ENCODE data around the gene NRARP. TPM values are rescaled to one million over a fixed set of nuclear protein-coding genes. Genes with fewer than 3 reads are reported as not detected.

The NRARP gene
- total RNA-seq, 3 donors from 2014 or later, result 2.1 to 6.9 (median 3.5) TPM

GRCh38 chr9:137326445-137327065 lies 24.5 kb upstream of the NRARP start:
- intact Hi-C loops (cut with DNase I; ENCODE audit: low total_unique reads), result loop anchor here (5.0 kb wide), 1 partner anchor 709 kb away; no protein-coding TSS in a partner anchor
- no peak overlapping the region for H3K4me3 ChIP-seq

GRCh38 chr9:137325799-137326198 lies 23.7 kb upstream of the NRARP start:
- TF ChIP-seq POLR2AphosphoS5 (IDR thresholded peaks at IDR 0.05) (no peak), CTCF (IDR thresholded peaks at IDR 0.05) (no peak), POLR2A (IDR thresholded peaks at IDR 0.05) (no peak)
- intact Hi-C loops (cut with DNase I; ENCODE audit: low total_unique reads), result loop anchor here (5.0 kb wide), 1 partner anchor 708 kb away; no protein-coding TSS in a partner anchor
- no peak for DNase-seq (ENCODE audit: low spot score in 2 of 2)
- Histone ChIP-seq H3K36me3 (no peaks in the 10 kb centered on the region), H3K27ac (no peak overlapping the region), H3K9me3 (no peaks in the 10 kb centered on the region), H3K4me1 (no peaks in the 10 kb centered on the region), H3K4me3 (no peak overlapping the region), H3K27me3 (no peaks in the 10 kb centered on the region)

More at GRCh38 chr9:137326445-137327065, 24.5 kb upstream of the NRARP start:
- no peak for TF ChIP-seq POLR2AphosphoS5 (IDR thresholded peaks at IDR 0.05)
- TF ChIP-seq CTCF (IDR thresholded peaks at IDR 0.05), result no peak
- TF ChIP-seq POLR2A (IDR thresholded peaks at IDR 0.05), result no peak
- no peaks in the 10 kb centered on the region for H3K27me3 ChIP-seq
- no peaks in the 10 kb centered on the region for H3K9me3 ChIP-seq
- DNase-seq (ENCODE audit: low spot score in 2 of 2), result no peak
- H3K36me3 ChIP-seq, result no peaks in the 10 kb centered on the region
- H3K4me1 ChIP-seq, result no peaks in the 10 kb centered on the region
- no peak overlapping the region for H3K27ac ChIP-seq

- no peaks in the 10 kb centered on the region for H3K36me3 ChIP-seq
- no peak overlapping the region for H3K4me3 ChIP-seq
- intact Hi-C loops (cut with DNase I; ENCODE audit: low total_unique reads), result loop anchor here (5.0 kb wide), 1 partner anchor 708 kb away; no protein-coding TSS in a partner anchor
These were observed 23.1 kb upstream of the NRARP start for GRCh38 chr9:137325124-137325523.

GRCh38 chr9:137323531-137324331 lies 21.7 kb upstream of the NRARP start:
- intact Hi-C loops (cut with DNase I; ENCODE audit: low total_unique reads), result no loop called here
- TF ChIP-seq CTCF (IDR thresholded peaks at IDR 0.05), result no peak
- no peak for DNase-seq (ENCODE audit: low spot score in 2 of 2)

More at GRCh38 chr9:137325124-137325523, 23.1 kb upstream of the NRARP start:
- no peaks in the 10 kb centered on the region for H3K27me3 ChIP-seq
- no peaks in the 10 kb centered on the region for H3K4me1 ChIP-seq
- H3K9me3 ChIP-seq, result no peaks in the 10 kb centered on the region
- no peak for DNase-seq (ENCODE audit: low spot score in 2 of 2)
- TF ChIP-seq POLR2AphosphoS5 (IDR thresholded peaks at IDR 0.05) (no peak), CTCF (IDR thresholded peaks at IDR 0.05) (no peak), POLR2A (IDR thresholded peaks at IDR 0.05) (no peak)
- H3K27ac ChIP-seq, result no peak overlapping the region

More at GRCh38 chr9:137323531-137324331, 21.7 kb upstream of the NRARP start:
- Histone ChIP-seq H3K9me3 (no peaks in the 10 kb centered on the region), H3K4me3 (no peak overlapping the region), H3K27me3 (no peaks in the 10 kb centered on the region), H3K4me1 (no peaks in the 10 kb centered on the region), H3K27ac (no peak overlapping the region), H3K36me3 (no peaks in the 10 kb centered on the region)
